Ovary (tissue), 3 donors: ENCODE measurements around the gene HSD11B2.

Source experiments
- CTCF ChIP-seq, 3 donors: fragments of 450-650 bp in 2 of 3; fragments of 200-600 bp in 1 of 3; IDR thresholded peaks; one replicate each; pipeline versions ENCODE4 v1.5.1 to v1.8.0; 2016 to 2022; ENCODE audit warnings: antibody characterized with exemption in 3 of 3, mild to moderate bottlenecking in 1 of 3
- EP300 ChIP-seq: sonication (generic); formaldehyde crosslinking; IDR thresholded peaks from one replicate; pipeline ENCODE4 v1.6.1; 2017; ENCODE audit warnings: antibody characterized with exemption
- POLR2A ChIP-seq: fragments of 450-650 bp; IDR thresholded peaks from one replicate; pipeline ENCODE4 v1.6.1; 2017; ENCODE audit warnings: antibody characterized with exemption, mild to moderate bottlenecking, moderate library complexity
- donor health status: DM: no; HTN: no; CAD: no.

- TF ChIP-seq CTCF (IDR thresholded peaks at IDR 0.05) = no peak
- no peak for TF ChIP-seq POLR2A
- TF ChIP-seq EP300 = no peak
These were observed 32.8 kb downstream of the HSD11B2 start for GRCh38 chr16:67463691-67464090.
